GM23338 (cell line): ENCODE results near the gene ASPRV1. TPM values are rescaled to one million over a fixed set of nuclear protein-coding genes. Genes with fewer than 3 reads are reported as not detected.

Experiments
- ATAC-seq: fragments of 200-7000 bp; cut with Tn5 transposase; 3 replicates; pipeline ENCODE4 v1.9.1; 2020
- DNase-seq: peaks from one replicate; pipeline ENCODE4 v3.0.0-alpha.2; 2015; ENCODE audit warnings: low spot score
- H2AFZ ChIP-seq: fragments of 200-600 bp; sonication (generic); 2 replicates; pipeline ENCODE4 v1.8.0; 2016; ENCODE audit warnings: antibody characterized with exemption, mild to moderate bottlenecking, moderate library complexity
- H3F3A ChIP-seq: fragments of 200-600 bp; sonication (generic); replicated peaks from 2 replicates; pipeline ENCODE4 v1.8.0; 2017; ENCODE audit warnings: antibody characterized with exemption, mixed run types, low read depth
- H3K27ac ChIP-seq: fragments of 200-600 bp; sonication (generic); 2 replicates; pipeline ENCODE4 v1.6.1; 2016; ENCODE audit warnings: low read depth
- H3K27me3 ChIP-seq: fragments of 200-600 bp; sonication (generic); 2 replicates; pipeline ENCODE4 v1.8.0; 2016; ENCODE audit warnings: mild to moderate bottlenecking, mixed run types, moderate library complexity; ENCODE audit not compliant: insufficient read depth
- H3K36me3 ChIP-seq: fragments of 200-600 bp; sonication (generic); 2 replicates; pipeline ENCODE4 v1.8.0; 2016; ENCODE audit warnings: mild to moderate bottlenecking; ENCODE audit not compliant: insufficient read depth
- H3K4me1 ChIP-seq: fragments of 200-600 bp; sonication (generic); 2 replicates; pipeline ENCODE4 v1.8.0; 2016; ENCODE audit warnings: mild to moderate bottlenecking, moderate library complexity; ENCODE audit not compliant: insufficient read depth
- H3K4me2 ChIP-seq: fragments of 200-600 bp; sonication (generic); 2 replicates; pipeline ENCODE4 v1.7.1; 2017; ENCODE audit warnings: mixed run types
- H3K4me3 ChIP-seq: fragments of 200-600 bp; sonication (generic); 2 replicates; pipeline ENCODE4 v1.6.1; 2016; ENCODE audit warnings: mixed run types
- H3K79me2 ChIP-seq: fragments of 200-600 bp; sonication (generic); replicated peaks from 2 replicates; pipeline ENCODE4 v1.8.0; 2017; ENCODE audit warnings: mild to moderate bottlenecking; ENCODE audit not compliant: insufficient read depth
- H3K9me2 ChIP-seq: fragments of 200-600 bp; sonication (generic); 2 replicates; pipeline ENCODE4 v1.8.0; 2017; ENCODE audit not compliant: insufficient read depth
- H4K20me1 ChIP-seq: fragments of 200-600 bp; sonication (generic); replicated peaks from 2 replicates; pipeline ENCODE4 v1.8.0; 2017; ENCODE audit warnings: mild to moderate bottlenecking; ENCODE audit not compliant: insufficient read depth
- H3K27ac Mint-ChIP-seq: 2 replicates; pipeline ENCODE4 v1.8.0; 2020; ENCODE audit warnings: inconsistent platforms, mild to moderate bottlenecking, moderate library complexity, mixed read lengths
- H3K27me3 Mint-ChIP-seq: 3 replicates; pipeline ENCODE4 v1.8.0; 2022; ENCODE audit warnings: low read depth, mild to moderate bottlenecking, moderate library complexity, mixed read lengths, inconsistent platforms; ENCODE audit not compliant: insufficient read depth, poor library complexity
- H3K36me3 Mint-ChIP-seq: 3 replicates; pipeline ENCODE4 v1.8.0; 2021; ENCODE audit warnings: low read depth, mild to moderate bottlenecking, inconsistent platforms, moderate library complexity, mixed read lengths
- H3K4me1 Mint-ChIP-seq: 3 replicates; pipeline ENCODE4 v1.8.0; 2020; ENCODE audit warnings: mild to moderate bottlenecking, inconsistent platforms, mixed read lengths
- H3K4me3 Mint-ChIP-seq: 3 replicates; pipeline ENCODE4 v1.8.0; 2021; ENCODE audit warnings: moderate library complexity, mild to moderate bottlenecking, inconsistent platforms, mixed read lengths
- H3K9me3 Mint-ChIP-seq: 3 replicates; pipeline ENCODE4 v1.8.0; 2020; ENCODE audit warnings: moderate library complexity, mild to moderate bottlenecking, inconsistent platforms, mixed read lengths
- CREB1 ChIP-seq: fragments of 250-450 bp; sonication (Bioruptor Pico); IDR thresholded peaks from 2 replicates; pipeline ENCODE4 v1.5.0; 2020; ENCODE audit warnings: low read depth, mild to moderate bottlenecking, moderate library complexity
- ETS1 ChIP-seq: IDR thresholded peaks from 2 replicates; pipeline ENCODE4 v1.6.1; 2016; ENCODE audit warnings: antibody characterized with exemption
- EZH2 ChIP-seq: fragments of 200-600 bp; sonication (generic); IDR thresholded peaks from one replicate; pipeline ENCODE4 v1.8.0; 2017; ENCODE audit warnings: antibody characterized with exemption, mild to moderate bottlenecking, low read depth; ENCODE audit not compliant: unreplicated experiment
- EZH2phosphoT487 ChIP-seq: fragments of 200-600 bp; sonication (generic); IDR thresholded peaks from one replicate; pipeline ENCODE4 v1.8.1; 2018; ENCODE audit warnings: antibody characterized with exemption; ENCODE audit not compliant: unreplicated experiment
- JUNB ChIP-seq: IDR thresholded peaks from one replicate; pipeline ENCODE4 v1.6.1; 2016; ENCODE audit warnings: antibody characterized with exemption; ENCODE audit not compliant: unreplicated experiment
- NANOG ChIP-seq: IDR thresholded peaks from 2 replicates; pipeline ENCODE4 v1.6.1; 2016; ENCODE audit warnings: antibody characterized with exemption, borderline replicate concordance
- POLR2AphosphoS5 ChIP-seq: IDR thresholded peaks from 2 replicates; pipeline ENCODE4 v1.6.1; 2016; ENCODE audit warnings: antibody characterized with exemption, low read depth
- REST ChIP-seq: IDR thresholded peaks from one replicate; pipeline ENCODE4 v1.6.1; 2018; ENCODE audit warnings: antibody characterized with exemption; ENCODE audit not compliant: unreplicated experiment
- STAT1 ChIP-seq: IDR thresholded peaks from one replicate; pipeline ENCODE4 v1.6.1; 2016; ENCODE audit warnings: antibody characterized with exemption; ENCODE audit not compliant: unreplicated experiment
- ZNF114 ChIP-seq: fragments of 250-450 bp; sonication (Bioruptor Pico); IDR thresholded peaks from 2 replicates; pipeline ENCODE4 v1.5.0; 2020; ENCODE audit warnings: mild to moderate bottlenecking, moderate library complexity
- ZNF331 ChIP-seq: fragments of 250-450 bp; sonication (Bioruptor Pico); IDR thresholded peaks from 2 replicates; pipeline ENCODE4 v1.5.0; 2020; ENCODE audit warnings: low read depth, mild to moderate bottlenecking, moderate library complexity
- polyA plus RNA-seq: library from polyadenylated mRNA; unstranded; fragments of >200 nt; fragmentation: Nextera tagmentation; extraction: Ambion mirVana; gene quantifications from 2 replicates; pipeline ENCODE4 v1.2.1, GENCODE V29; 2016
- total RNA-seq: library from RNA; depleted of rRNA; stranded (reverse); fragments of >200 nt; shearing (Covaris generic); gene quantifications from 2 replicates; pipeline ENCODE4 v1.2.3, GENCODE V29; 2014

Gene ASPRV1
- total and polyA plus RNA-seq, 2 experiments from 2014 or later: 0.60 to 1.4 TPM

GRCh38 chr2:69936906-69937305 is 24.5 kb downstream of the ASPRV1 start (continued):
- TF ChIP-seq ETS1 (no peak), STAT1 (no peak), CREB1 (no peak)

DNA sequence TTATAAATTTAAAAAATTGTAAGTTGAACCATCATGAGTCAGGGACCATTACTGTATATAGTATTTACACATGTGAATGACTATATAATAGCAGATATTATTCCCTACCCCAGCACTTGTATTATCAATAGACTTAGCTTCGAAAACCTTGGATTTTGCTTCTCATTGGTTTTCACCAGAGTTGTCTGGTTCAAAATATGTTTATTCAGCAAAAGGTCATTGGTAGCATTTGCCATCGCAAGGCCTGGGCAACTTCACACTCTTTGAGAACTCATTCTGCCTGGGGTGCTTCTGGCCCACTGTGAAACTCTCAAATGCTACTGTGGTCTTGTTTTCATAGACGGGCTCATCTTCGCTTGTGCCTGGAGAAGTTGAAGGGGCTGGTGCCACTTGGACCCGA is 26.4 kb downstream of the ASPRV1 start:
- Histone ChIP-seq H3K4me3 (no peak overlapping the region), H3K9me2 (no peaks in the 10 kb centered on the region), H3K4me2 (no peak overlapping the region), H3K4me1 (peaks cover 8% of the 10 kb centered on the region), H3F3A (no peaks in the 10 kb centered on the region), H4K20me1 (no peaks in the 10 kb centered on the region), H2AFZ (no peak overlapping the region), H3K79me2 (no peaks in the 10 kb centered on the region), H3K27me3 (no peaks in the 10 kb centered on the region), H3K27ac (no peak overlapping the region), H3K36me3 (no peaks in the 10 kb centered on the region)
- H3K27me3 Mint-ChIP-seq: peaks cover 6% of the 10 kb centered on the region
- DNase-seq (no peak), ATAC-seq (no peak)
- peaks cover 6% of the 10 kb centered on the region for H3K36me3 Mint-ChIP-seq
- no peak overlapping the region for H3K27ac Mint-ChIP-seq
- no peak for TF ChIP-seq ZNF331 (CRISPR knock-in tag)
- no peak for TF ChIP-seq REST
- no peak for TF ChIP-seq NANOG
- no peak for TF ChIP-seq ZNF114 (CRISPR knock-in tag)
- TF ChIP-seq EZH2phosphoT487: no peak
- TF ChIP-seq POLR2AphosphoS5: no peak
- no peak for TF ChIP-seq ETS1
- TF ChIP-seq EZH2: no peak
- TF ChIP-seq JUNB: no peak
- no peak for TF ChIP-seq STAT1
- TF ChIP-seq CREB1: no peak
- H3K4me1 Mint-ChIP-seq: peaks cover 27% of the 10 kb centered on the region
- no peak overlapping the region for H3K4me3 Mint-ChIP-seq
- no peaks in the 10 kb centered on the region for H3K9me3 Mint-ChIP-seq
